Gastroesophageal sphincter (tissue), 3 donors: ENCODE results near the gene TSN.

Source experiments
- EP300 ChIP-seq: sonication (generic); formaldehyde crosslinking; IDR thresholded peaks from one replicate; pipeline ENCODE4 v1.6.1; 2017; ENCODE audit warnings: antibody characterized with exemption, mild to moderate bottlenecking
- POLR2A ChIP-seq, 2 donors: fragments of 450-650 bp; IDR thresholded peaks; one replicate each; pipeline ENCODE4 v1.6.1; 2017; ENCODE audit warnings: antibody characterized with exemption in 2 of 2, mild to moderate bottlenecking in 2 of 2, moderate library complexity in 1 of 2
- POLR2AphosphoS5 ChIP-seq: sonication (generic); formaldehyde crosslinking; IDR thresholded peaks from one replicate; pipeline ENCODE4 v1.6.1; 2017; ENCODE audit warnings: antibody characterized with exemption
- TF ChIP-seq, protein P1 (sequence below), 4 experiments: fragments of 200-600 bp in 2 of 4; fragments of 450-650 bp in 2 of 4; sonication (generic) in 1 of 4; IDR thresholded peaks; one replicate each; pipeline ENCODE4 v1.5.1; 2017 to 2019; ENCODE audit warnings: antibody characterized with exemption in 4 of 4, mild to moderate bottlenecking in 2 of 4, moderate library complexity in 2 of 4

DNA sequence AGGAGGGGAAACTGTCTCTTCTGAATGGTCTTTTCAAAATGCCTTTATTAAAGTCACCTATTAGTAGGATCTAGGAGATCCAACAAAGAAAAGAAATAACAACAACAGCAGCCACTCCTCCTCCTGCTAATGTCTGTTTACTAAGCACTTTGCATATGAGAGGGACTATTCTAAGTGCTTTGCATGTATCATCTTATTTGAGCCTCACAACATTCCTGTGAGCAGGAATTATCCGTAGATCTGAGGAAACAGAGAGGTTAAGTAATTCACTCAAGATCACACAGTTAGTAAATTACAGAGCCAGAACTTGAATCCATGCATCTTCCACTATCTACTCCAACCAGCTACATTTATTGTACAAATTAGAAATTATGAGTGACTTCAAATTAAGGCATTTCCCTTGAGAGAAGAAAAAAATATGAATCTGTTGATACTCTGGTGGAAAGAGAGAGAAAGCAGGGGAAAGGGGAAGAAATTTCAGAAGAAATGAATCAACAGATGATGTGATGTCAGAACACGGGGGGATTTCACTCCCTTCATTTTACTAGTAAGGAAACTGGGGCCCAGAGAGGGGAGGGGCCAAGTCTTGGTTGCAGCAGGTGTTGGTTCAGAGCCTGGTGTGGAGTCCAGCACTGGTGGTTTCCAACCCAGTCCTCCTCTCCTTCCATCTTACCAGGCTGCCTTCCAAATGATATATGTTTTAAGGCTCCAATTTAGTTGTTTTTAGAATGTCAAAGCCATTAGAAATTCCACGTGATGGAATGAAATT lies 49.7 kb downstream of the TSN start:
- TF ChIP-seq POLR2A (IDR thresholded peaks at IDR 0.05) (no peak), POLR2AphosphoS5 (no peak), EP300 (no peak)
- TF ChIP-seq, protein P1, sequence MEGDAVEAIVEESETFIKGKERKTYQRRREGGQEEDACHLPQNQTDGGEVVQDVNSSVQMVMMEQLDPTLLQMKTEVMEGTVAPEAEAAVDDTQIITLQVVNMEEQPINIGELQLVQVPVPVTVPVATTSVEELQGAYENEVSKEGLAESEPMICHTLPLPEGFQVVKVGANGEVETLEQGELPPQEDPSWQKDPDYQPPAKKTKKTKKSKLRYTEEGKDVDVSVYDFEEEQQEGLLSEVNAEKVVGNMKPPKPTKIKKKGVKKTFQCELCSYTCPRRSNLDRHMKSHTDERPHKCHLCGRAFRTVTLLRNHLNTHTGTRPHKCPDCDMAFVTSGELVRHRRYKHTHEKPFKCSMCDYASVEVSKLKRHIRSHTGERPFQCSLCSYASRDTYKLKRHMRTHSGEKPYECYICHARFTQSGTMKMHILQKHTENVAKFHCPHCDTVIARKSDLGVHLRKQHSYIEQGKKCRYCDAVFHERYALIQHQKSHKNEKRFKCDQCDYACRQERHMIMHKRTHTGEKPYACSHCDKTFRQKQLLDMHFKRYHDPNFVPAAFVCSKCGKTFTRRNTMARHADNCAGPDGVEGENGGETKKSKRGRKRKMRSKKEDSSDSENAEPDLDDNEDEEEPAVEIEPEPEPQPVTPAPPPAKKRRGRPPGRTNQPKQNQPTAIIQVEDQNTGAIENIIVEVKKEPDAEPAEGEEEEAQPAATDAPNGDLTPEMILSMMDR (IDR thresholded peaks at IDR 0.05) = no peak
